HG03442 (cell line): ENCODE measurements around the gene MS4A4A.
"Not testable (repeated sequence)": the region's sequence is repeated elsewhere in the genome, so short reads cannot be mapped to it uniquely, and the experiment has no call there.

ENCODE experiments used
- ATAC-seq: cut with Tn5 transposase; IDR thresholded peaks from one replicate; pipeline ENCODE4 v1.9.1; 2021; ENCODE audit warnings: mild to moderate bottlenecking, moderate library complexity; ENCODE audit not compliant: unreplicated experiment

MS4A4A gene

DNA sequence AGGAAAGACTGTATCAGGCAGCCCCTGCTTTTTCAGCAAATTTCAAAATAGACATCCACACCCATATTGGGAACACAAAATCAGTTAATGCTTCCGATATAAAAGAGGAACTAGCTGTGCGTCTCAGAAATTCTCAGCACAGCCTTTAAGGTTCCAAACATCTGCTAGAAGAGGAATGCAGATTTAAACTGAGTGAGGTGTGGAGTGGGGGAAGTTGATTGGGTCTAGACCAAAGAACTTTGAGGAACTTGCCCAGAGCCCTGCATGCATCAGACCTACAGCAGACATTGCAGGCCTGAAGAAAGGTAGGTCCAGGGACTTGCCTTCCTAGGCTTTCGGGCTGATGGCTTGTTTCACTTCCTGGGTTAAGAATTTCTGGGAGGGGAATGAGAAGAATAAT, at the start of gene MS4A4A:
Gene MS4A4A, plus strand, starts transcription at position 255 of the 400 bp plus-strand sequence. Its CDS starts 10 bp downstream, at position 265.
- ATAC-seq = no peak

DNA sequence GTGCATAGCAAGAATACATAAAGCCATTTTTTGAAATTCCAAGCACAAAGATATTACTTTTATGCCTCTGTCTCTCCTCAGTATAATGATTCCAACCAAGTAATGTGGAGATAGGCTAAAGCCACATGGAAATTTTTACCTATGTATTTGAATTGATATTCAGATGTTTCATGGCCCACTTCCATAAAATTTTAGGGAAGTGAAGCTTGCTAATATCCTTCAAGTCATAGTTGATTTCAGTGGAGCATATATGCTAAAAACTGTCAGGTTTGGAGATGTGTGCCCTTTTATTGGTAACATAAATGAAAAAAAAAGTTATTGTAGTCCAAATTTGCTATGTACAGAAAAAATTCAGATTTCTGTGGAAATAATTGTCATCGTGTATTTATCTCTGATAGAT, 49.8 kb upstream of the MS4A4A start:
- ATAC-seq = no peak

DNA sequence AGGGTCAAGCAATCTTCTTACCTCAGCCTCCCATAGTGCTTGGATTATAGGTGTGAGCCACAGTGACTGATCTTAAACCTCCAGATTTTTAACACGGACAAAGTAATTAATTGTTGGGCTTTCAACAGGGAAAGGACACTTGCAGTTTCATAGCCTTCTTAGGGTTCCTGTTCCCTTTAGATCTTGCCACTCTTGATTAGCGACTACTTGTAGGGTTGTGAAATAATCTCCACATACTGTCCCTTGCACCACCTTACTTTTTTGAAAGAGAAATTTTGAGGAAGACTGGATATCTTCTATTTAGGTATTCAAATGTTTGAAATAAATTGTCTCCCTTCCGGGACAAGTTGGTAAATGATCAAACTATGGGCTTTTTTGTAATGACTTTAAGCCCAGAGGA, 45.1 kb upstream of the MS4A4A start:
- no peak for ATAC-seq

DNA sequence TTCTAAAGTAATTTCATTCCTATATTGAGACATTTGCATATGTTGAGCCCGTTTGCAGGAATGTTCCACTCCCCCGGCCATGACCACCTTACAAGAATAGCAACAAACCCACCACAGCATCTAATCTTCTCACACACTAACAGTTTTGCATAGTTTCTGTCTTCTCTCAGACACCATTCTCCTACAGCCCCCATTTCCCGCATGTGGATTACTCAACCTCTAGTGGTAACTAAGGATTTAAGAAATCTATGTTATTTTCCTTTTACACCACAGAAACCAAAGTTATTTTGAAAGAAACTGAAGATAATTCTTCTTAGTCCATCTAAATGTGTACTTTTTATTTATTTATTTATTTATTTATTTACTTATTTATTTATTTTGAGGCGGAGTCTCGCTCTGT, 39.8 kb upstream of the MS4A4A start:
- ATAC-seq = no peak

DNA sequence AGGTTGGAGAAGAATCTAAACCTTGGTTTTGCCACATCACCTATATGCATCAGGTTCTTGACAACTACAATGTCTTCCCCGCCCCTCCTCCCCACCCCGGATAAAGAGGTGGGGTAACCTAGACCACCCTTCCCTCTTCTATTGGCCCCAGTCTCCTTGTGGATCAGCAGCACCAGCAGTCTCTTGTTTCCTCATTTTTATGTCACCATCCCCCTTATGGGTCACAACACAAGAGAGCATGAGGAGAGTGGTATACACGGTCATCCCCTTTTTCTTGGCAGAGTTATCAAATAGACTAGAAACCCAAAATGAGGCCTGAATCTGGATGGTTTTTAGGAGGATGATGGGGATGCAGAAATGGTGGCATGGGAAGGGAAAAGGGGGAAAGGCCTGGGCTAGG, 38.7 kb upstream of the MS4A4A start:
- ATAC-seq = no peak

DNA sequence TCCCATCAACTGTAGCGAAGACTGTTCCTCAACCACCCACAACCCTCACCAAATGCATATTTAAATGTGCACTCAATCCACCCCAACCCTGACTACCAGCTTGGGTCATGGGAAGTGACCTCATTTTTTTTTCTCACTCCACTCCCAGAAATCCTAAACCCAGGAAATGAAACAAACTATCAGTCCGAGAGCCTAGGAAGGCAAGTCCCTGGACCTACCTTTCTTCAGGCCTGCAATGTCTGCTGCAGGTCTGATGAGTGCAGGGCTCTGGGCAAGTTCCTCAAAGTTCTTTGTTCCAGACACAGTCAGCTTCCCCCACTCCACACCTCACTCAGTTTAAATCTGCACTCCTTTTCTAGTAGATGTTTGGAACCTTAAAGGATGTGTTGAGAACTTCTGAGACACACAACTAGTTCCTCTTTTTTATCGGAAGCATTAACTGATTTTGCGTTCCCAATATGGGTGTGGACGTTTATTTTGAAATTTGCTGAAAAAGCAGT, 37.7 kb upstream of the MS4A4A start, which contains the start of gene MS4A4E:
Gene MS4A4E, minus strand, starts transcription at position 398 of the 500 bp plus-strand sequence. CDS start 13,082 bp downstream, outside the sequence.
- no peak for ATAC-seq

DNA sequence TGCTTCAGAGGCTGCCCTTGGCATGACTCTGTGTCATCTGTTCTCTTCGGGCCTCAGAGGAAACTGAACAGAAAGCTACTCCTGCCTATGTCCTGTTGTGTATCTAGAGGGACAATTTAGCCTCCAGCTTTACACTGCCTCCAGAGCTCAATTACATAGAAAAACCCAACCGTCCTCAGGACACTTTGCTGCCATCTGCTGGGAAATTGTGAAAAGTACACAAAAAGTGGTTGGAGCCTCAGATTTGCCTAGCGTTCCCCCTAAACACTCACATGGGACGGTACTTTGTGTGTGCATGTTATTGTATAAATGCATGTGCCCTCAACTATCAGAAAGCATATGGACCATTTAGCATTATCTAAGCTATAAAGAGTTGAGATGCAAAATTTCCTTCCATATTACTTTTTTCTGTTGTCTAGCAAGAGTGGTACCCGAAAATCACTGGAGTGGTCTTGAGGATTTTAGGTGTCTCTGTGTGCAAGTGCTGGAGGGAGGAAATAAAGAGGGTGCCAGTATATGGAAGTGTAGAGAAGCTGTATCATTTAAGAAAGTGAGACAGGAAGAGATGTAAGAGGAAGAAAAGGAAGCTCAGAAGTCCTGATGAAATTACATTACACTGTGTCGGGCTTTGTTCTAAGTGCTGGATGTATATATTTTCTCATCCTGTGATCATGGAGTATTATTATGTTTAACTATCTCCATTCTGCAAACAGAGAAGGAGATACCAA, 28.8 kb upstream of the MS4A4A start:
- no peak for ATAC-seq

DNA sequence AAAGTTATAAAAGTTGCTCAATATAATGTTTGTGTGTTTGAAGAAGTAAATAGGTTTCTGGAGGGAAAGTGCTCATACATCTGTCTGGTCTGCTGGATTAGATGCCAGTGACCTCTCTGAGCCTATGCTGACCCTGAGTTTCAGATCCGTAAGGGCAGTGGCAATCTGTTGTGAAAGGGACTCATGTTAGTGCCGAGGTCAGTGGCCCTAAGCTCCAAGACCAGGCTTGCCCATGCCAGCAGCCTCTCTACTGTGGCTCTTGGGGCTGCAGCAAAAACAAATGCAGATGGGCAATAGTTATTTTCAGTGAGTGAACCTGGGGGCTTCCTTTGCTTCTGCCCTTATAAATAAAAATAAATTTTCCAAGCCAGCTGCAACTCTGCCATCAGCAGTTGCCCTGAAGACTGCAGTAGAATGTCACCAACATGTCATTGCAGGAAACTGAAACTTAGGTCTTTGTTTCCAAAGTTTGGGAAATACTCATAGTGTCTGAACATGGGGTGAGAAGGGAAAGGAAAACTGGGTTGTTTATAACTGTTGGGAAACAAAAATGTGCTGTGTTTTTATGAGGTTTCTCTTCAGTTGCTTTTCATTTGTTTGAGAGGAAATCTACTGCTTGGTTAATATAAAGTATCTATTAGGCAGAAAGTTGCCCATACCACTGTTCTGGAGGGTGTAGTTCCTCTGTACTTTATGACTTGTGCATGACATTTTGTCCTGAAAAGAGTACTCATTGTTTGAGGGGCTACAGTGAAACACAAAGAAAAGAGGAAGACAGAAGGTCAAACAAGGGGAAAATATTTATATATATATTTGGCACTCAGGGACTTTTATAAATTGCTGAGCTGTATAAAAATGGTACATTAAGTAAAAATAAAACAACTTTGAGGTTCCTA, 28.0 kb upstream of the MS4A4A start:
- no peak for ATAC-seq

DNA sequence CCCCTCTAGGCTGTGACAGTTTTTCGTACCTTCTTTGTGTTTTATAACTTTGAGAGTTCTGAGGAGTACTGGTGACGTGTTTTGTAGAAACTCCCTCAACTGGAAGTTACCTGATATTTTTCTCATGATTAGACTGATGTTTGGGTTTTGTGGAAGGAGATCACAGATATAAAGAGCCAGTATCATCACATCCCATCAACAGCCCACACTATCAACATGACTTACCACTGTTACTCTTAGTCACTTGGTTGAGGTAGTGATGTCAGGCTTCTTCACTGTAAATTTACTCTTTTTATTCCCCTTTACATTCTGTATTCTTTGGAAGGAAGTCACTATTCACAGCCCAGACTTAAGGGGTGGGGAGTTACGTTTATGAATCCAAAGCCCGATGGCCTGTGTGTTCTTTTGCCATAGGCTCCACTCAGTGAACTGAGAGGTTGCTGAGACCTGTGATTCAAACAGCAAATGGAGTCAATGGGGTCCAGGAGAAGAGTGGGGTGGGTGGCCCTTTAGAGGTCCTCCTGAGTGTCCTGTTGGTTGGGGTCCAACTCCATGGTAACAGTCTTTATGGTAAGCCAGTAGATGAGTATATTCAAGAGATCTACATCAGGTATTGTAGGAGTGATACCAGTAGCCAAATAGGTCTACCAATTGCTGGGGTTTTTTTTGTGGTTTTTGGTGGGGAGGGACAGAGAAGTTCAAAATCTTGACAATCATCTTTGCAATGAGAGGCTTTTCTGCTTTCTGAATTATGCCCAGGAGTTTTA, 22.3 kb upstream of the MS4A4A start:
- ATAC-seq = no peak

DNA sequence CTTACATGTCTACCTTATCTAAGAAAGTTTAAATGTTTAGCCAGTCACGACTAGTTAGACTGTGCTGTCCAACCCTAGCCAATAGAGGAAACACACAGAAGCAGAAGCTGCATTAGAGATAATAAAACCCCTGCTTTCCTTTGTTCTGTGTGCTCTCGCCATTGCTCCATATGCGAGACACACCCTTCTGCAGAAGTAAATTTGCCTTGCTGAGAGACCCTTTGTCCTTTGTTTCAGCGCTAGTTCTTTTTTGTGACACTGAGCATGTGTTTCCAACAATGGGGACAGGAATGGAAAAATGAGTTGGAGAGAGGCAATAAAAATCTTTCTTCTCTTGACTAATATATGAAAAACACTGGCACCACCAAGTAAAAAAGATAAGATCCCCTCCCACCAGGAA, 19.5 kb upstream of the MS4A4A start:
- no peak for ATAC-seq

DNA sequence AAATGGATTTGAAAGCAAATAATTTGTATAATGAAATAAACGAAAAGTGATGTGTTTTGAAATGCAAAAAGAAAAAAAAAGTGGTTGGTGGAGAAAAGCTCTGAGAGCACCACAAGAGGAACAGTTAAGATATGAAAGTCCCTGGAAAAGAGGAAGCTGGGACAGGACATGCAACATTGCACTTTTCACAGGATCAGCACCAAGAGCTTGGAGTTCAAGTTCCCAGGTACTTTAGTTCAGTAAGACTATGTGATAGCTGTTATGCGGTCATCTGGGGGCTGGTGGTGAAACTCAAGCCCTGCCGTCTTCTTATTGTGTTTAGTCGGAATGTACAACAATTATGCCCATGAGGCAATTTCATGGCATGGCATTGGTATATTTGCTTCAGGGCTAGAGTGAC, 17.1 kb upstream of the MS4A4A start:
- ATAC-seq = no peak

DNA sequence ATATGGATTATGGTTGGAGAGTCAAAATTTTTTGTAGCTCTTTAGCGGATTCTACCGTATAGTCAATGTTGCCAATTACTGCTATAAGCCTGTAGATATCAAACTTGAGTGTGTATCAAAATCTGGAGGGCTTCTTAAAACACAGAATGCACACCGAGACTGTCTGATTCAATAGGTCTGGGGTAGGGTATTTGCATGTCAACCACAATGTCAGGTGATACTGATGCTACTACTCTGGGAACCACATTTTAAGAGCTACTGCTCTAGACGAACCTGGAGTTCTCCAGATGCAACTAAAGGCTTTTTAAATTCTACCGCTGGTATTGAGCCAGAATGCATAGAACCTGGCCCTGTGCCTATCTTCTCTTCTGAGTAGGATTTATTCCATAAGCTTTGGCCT, 15.8 kb upstream of the MS4A4A start:
- no peak for ATAC-seq

DNA sequence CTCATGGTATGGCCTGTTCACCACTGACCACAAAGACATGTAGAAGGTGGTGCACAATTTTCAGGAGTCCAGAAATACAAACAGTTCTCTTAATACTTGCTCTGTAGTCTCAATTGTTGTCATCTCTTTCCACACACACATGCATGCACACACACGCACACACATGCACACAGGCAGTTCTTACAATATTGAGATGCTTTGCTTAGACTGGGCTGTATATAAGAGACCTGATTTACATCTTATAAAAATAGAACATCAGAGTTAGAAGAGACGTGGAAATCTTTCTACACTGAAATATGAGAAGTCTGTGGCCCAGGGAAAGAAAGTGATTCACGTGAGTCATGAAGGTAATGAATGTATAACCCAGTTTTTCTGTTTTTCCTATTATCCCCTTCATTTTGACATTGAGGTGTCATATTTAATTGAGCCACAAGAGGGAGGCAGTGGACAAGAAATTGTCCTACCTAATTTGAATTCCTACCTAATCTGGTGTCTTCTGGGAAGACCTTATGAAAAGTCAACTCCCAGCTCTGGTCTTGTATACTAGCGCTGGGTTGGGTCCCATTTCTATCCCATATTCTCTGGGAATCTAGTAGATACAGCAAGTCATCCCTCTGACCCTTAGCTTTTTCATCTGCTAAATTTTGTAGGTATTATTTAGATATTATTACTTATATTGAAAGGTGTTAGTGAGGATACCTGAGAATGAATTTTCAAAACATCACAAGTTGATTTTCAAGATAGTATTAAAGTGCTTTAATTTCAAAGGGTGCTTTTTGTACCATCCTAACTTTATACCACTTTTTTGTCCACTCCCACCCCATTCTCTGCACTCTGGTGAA, 14.9 kb upstream of the MS4A4A start:
- ATAC-seq = no peak

DNA sequence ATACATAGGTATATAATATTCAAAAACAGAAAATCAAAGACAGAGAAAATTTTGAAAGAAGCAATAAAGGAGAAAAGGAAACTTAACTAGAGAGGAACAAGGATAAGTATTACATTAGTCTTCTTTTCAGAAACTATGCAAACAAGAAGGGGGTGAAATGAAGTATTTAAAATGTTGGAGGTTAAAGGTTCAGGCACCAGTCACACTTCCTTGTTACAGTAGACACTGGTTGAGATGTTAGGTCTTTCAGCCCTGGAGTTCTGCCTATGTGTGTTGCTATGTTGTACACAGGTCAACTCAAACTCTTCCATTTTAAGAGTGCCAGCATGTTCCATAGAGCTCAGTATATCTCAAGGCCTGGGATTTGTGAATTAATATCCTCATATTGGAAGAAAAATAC, 6.0 kb upstream of the MS4A4A start:
- no peak for ATAC-seq

DNA sequence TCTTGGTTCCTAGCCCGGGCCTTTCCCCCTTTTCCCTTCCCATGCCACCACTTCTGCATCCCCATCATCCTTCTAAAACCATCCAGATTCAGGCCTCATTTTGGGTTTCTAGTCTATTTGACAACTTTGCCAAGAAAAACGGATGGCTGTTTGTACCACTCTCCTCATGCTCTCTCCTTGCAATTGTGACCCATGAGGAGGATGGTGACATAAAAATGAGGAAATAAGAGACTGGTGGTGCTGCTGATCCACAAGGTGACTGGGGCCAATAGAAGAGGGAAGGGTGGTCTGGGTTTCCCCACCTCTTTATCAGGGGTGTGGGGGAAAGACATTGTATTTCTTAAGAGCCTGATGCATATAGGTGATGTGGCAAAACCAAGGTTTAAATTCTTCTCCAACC, 1.0 kb downstream of the MS4A4A start:
- ATAC-seq = no peak

DNA sequence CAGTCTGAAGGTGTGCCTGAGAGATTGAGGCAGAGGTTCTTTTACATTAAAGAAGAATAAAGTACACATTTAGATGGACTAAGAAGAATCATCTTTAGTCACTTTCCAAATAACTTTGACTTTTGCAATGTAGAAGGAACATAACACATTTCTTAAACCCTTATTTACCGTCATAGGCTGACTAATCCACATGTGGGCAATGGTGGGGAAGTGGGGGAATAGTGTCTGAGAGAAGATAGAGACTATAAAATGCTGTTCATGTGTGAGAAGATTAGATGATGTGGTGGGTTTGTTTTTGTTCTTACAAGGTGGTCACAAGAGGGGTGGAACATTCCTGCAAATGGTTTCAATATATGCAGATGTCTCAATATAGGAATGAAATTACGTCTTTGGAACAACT, 1.8 kb downstream of the MS4A4A start:
- ATAC-seq = no peak

DNA sequence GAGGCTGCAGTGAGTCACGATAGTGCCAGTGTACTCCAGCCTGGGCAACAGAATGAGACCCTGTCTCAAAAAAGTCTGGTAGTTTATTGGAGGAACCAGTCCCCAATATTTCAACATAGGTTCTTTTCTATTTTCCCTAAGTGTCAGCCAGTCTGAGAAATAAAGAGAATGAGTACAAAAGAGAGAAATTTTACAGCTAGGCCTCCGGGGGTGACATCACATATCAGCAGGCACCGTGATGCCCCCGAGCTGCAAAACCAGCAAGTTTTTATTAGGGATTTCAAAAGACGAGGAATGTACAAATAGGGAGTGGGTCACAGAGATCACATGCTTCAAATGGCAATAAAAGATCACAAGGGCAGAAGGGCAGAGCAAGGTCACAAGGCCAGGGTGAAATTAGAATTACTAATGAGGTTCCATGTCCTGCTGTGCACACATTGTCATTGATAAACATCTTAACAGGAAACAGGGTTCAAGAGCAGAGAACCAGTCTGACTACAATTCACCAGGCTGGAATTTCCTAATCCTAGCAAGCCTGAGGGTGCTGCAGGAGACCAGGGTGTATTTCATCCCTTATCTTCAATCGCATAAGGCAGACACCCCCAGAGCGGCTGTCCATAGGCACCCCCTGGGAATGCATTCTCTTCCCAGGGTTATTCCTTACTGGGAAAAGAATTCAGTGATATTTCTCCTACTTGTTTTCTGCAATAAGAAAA, 5.1 kb downstream of the MS4A4A start:
- ATAC-seq = not testable (repeated sequence)

DNA sequence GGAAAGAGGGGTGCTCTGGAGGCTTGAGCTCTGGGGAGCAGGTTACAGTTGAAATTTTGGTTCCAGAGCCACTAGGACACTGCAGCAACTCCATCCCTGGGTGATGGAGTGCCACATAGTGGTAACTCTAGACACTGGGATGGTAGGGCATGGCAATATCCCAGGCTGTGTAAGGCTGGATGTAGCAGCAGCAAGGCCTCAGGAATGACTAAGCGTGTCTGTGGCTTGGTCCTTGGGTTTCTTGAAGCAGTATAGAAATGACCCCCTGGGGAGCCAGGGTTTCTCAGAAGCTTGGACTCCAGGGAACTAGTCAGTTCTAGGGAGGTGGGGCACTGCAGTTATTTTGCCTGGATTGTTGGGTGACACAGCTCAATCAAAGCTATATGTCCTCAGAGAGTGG, 8.1 kb downstream of the MS4A4A start:
- ATAC-seq = no peak

DNA sequence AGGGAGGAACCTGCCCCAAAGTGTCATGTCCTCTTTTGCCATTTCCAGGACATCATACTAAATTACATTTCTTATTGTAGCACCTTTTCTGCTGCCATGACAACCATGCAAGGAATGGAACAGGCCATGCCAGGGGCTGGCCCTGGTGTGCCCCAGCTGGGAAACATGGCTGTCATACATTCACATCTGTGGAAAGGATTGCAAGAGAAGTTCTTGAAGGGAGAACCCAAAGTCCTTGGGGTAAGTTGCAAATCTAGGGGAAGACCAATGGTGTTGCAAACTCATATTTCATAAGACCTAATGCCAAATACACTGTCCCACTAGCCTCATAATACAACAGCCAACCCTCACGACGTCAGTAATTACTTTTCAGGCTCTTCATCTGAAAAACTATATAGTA, 11.7 kb downstream of the MS4A4A start:
- no peak for ATAC-seq

DNA sequence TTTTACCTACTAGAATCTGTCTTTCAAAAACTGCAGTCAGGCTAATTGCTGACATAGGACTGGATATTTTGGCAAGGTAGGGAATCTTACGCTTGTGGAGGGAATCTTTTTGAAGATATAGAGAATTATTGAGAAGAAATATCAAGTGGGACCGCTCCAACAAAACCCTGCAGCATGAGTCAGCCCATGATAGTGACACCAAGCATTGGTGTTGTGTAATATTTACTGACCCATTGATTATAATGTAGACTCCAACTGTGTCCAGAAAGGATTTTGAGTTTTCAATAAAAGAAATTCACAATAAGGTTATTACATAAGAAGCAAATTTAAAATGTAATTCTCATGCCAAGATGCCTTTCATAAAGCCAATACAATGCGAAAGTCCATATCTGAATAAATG, 20.7 kb downstream of the MS4A4A start:
- ATAC-seq = no peak
